ENCODE measurements around the gene GSN.

DNA sequence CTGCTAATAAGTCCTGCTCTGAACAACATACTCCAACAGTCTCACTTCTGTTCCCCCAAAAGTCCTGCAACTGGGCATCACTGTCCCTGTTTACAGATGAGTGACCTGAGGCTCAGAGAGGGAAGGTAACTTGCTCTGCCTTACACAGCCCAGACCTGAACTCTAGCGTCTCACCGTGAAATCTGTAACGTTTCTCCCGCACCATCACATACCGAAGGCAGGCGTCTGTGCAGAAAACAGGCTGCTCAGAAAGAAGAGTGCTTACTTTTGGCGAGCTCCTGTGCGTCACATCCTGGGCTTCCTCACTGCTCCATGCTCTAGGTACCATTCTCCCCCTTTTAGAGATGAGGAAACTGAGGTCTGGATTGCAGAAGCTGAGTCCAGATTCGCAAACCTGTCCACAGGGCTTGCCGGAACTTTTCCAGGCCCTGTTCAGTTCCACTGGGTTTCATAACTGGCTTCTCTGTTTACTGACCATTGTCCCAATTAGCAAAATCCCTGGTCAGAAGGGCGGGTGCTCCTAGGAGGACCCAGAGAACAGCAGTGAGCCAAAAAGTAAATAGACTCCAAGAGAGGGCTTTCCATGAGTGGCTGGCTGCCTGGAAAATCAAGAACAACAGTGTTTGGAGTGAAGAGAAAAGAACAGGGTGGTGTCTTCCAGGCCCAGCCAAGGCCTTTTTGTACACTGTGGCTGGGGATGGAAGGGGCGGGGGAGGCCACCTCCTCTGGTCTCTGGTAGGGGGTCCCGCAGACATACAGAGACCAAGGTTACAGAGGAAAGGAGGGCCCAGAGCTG lies 27.1 kb downstream of the GSN start:
- TF ChIP-seq EP300 (IDR thresholded peaks at IDR 0.05) (no peak), POLR2A (IDR thresholded peaks at IDR 0.05) (no peak), CTCF (IDR thresholded peaks at IDR 0.05) (no peak), POLR2AphosphoS5 (IDR thresholded peaks at IDR 0.05) (peak; percentile 88)

Measured in gastroesophageal sphincter (tissue), 3 donors.